ENCODE measurements around the gene GUCY1A1. TPM values are rescaled to one million over a fixed set of nuclear protein-coding genes. Genes with fewer than 3 reads are reported as not detected.

GUCY1A1 gene
- total RNA-seq, 1 donor from 2014 or later: 1.5 TPM

DNA sequence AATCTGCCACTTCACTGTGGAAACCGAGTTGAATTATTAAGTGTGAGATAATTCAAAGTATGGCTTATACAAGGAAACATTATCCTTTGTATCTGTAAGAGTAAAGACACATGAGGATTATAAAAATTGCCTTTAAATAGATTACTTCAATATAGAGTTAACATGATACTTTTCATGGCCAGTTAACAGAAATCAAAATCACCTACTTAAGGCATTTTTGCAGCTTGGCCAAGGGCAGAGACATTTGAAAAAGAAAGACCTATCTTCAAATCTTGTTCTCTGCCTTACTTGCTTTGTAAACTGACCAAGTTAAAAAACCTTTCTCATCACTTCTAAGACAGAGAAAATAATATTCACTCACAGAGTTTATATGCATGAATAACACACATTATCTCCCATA is 47.3 kb downstream of the GUCY1A1 start:
- no peaks in the 10 kb centered on the region for H3F3A ChIP-seq (ENCODE audit: low read depth)
- no peak overlapping the region for H3K4me2 ChIP-seq
- H3K9me3 ChIP-seq (ENCODE audit: low read depth): no peaks in the 10 kb centered on the region
- H3K79me2 ChIP-seq (ENCODE audit: low read depth): no peaks in the 10 kb centered on the region
- H3K36me3 ChIP-seq: no peaks in the 10 kb centered on the region
- no peaks in the 10 kb centered on the region for H3K36me3 Mint-ChIP-seq
- H3K4me3 Mint-ChIP-seq: no peak overlapping the region
- no peak overlapping the region for H3K27ac ChIP-seq
- H4K20me1 ChIP-seq (ENCODE audit: low read depth): no peaks in the 10 kb centered on the region
- H3K4me1 Mint-ChIP-seq: no peaks in the 10 kb centered on the region
- H3K27me3 Mint-ChIP-seq (ENCODE audit: insufficient read depth, low read depth): peaks cover 2% of the 10 kb centered on the region
- H3K9me3 Mint-ChIP-seq: no peaks in the 10 kb centered on the region
- H3K27me3 ChIP-seq: no peaks in the 10 kb centered on the region
- no peak overlapping the region for H3K9ac ChIP-seq
- H3K4me1 ChIP-seq: no peaks in the 10 kb centered on the region
- no peak for DNase-seq (ENCODE audit: low spot score)
- TF ChIP-seq, protein P1, sequence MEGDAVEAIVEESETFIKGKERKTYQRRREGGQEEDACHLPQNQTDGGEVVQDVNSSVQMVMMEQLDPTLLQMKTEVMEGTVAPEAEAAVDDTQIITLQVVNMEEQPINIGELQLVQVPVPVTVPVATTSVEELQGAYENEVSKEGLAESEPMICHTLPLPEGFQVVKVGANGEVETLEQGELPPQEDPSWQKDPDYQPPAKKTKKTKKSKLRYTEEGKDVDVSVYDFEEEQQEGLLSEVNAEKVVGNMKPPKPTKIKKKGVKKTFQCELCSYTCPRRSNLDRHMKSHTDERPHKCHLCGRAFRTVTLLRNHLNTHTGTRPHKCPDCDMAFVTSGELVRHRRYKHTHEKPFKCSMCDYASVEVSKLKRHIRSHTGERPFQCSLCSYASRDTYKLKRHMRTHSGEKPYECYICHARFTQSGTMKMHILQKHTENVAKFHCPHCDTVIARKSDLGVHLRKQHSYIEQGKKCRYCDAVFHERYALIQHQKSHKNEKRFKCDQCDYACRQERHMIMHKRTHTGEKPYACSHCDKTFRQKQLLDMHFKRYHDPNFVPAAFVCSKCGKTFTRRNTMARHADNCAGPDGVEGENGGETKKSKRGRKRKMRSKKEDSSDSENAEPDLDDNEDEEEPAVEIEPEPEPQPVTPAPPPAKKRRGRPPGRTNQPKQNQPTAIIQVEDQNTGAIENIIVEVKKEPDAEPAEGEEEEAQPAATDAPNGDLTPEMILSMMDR (IDR thresholded peaks at IDR 0.05): no peak
- TF ChIP-seq EZH2 (IDR thresholded peaks at IDR 0.05) (no peak), EZH2phosphoT487 (IDR thresholded peaks at IDR 0.05) (no peak)
- no peak overlapping the region for H3K4me3 ChIP-seq
- no peak overlapping the region for H3K27ac Mint-ChIP-seq
- H2AFZ ChIP-seq (replicated peaks): no peak overlapping the region

DNA sequence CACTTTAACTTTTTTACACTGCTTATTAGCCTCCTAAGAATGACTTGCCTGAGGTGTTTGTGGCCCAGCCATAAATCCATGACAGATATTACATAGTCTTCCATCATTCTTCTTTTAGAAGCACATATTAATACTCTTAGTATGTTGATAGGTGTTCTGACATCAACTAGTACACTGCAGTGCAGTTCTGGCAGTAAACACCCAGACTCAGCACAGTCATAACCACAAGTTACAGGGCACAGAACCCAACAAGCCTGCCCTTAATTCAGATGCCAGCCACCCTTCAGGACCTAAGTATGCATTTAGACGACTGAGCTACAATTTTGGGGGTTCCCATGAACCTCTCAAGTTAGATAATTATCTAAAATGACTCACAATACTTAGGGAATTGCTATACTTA is 55.7 kb downstream of the GUCY1A1 start:
- Histone ChIP-seq H3K4me2 (no peak overlapping the region), H3F3A (ENCODE audit: low read depth) (no peaks in the 10 kb centered on the region), H3K4me1 (peaks cover 16% of the 10 kb centered on the region), H4K20me1 (ENCODE audit: low read depth) (no peaks in the 10 kb centered on the region), H3K27me3 (no peaks in the 10 kb centered on the region), H3K27ac (no peak overlapping the region), H3K9me3 (ENCODE audit: low read depth) (no peaks in the 10 kb centered on the region), H3K4me3 (no peak overlapping the region), H3K79me2 (ENCODE audit: low read depth) (no peaks in the 10 kb centered on the region), H2AFZ (replicated peaks) (no peak overlapping the region), H3K36me3 (no peaks in the 10 kb centered on the region), H3K9ac (no peak overlapping the region)
- Mint-ChIP-seq H3K36me3 (peaks cover 3% of the 10 kb centered on the region), H3K27me3 (ENCODE audit: insufficient read depth, low read depth) (peaks cover 2% of the 10 kb centered on the region), H3K4me3 (no peak overlapping the region), H3K4me1 (peaks cover 24% of the 10 kb centered on the region), H3K27ac (peak overlapping the region; percentile 43), H3K9me3 (no peaks in the 10 kb centered on the region)
- TF ChIP-seq EZH2 (IDR thresholded peaks at IDR 0.05) (no peak), EZH2phosphoT487 (IDR thresholded peaks at IDR 0.05) (no peak)
- TF ChIP-seq, protein P1 (IDR thresholded peaks at IDR 0.05): no peak
- no peak for DNase-seq (ENCODE audit: low spot score)

DNA sequence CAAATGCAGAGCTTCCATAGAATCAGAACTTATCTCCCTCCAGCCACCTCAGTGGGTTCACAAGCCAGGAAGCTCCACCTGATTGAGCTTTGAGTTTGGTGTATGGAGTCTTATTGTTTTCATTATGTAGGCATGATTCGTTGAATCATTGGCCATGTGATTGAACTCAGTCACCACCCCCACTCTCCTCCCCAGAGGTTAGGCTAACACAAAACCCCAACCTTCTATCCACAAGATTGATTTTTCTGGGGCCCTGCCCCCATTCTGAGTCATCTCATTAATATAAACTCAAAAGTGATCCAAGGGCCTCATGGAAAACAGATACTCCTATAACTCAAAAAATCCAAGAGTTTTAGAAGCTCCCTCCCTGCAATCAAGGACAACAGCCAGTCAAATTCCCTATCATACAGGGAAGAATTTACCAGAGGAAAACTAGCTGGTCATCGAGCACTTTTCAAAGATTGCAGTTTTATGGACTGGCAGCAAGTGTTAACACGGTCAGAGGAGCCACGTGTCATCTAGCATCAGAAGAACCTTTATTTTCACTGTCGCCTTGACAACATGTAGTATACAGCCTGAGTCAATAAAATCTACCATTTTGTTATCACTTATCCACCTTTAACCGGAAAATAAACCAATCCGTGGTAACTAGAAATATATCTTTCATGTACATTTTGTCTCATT is 56.3 kb downstream of the GUCY1A1 start:
- no peak overlapping the region for H3K27ac Mint-ChIP-seq
- H3K36me3 Mint-ChIP-seq: peaks cover 3% of the 10 kb centered on the region
- TF ChIP-seq EZH2 (IDR thresholded peaks at IDR 0.05) (no peak), EZH2phosphoT487 (IDR thresholded peaks at IDR 0.05) (no peak)
- TF ChIP-seq, protein P1 (IDR thresholded peaks at IDR 0.05): no peak
- H3K9me3 Mint-ChIP-seq: no peaks in the 10 kb centered on the region
- H3K4me3 Mint-ChIP-seq: no peak overlapping the region
- Histone ChIP-seq H3K4me3 (no peak overlapping the region), H3K4me2 (no peak overlapping the region), H3K9ac (no peak overlapping the region), H3F3A (ENCODE audit: low read depth) (no peaks in the 10 kb centered on the region), H3K9me3 (ENCODE audit: low read depth) (no peaks in the 10 kb centered on the region), H3K27me3 (no peaks in the 10 kb centered on the region), H3K79me2 (ENCODE audit: low read depth) (no peaks in the 10 kb centered on the region), H3K27ac (no peak overlapping the region), H3K36me3 (no peaks in the 10 kb centered on the region), H4K20me1 (ENCODE audit: low read depth) (no peaks in the 10 kb centered on the region), H2AFZ (replicated peaks) (no peak overlapping the region), H3K4me1 (peaks cover 16% of the 10 kb centered on the region)
- peaks cover 2% of the 10 kb centered on the region for H3K27me3 Mint-ChIP-seq (ENCODE audit: insufficient read depth, low read depth)
- peaks cover 24% of the 10 kb centered on the region for H3K4me1 Mint-ChIP-seq
- no peak for DNase-seq (ENCODE audit: low spot score)
